ENCODE data around the gene PHLDA2. TPM values are rescaled to one million over a fixed set of nuclear protein-coding genes. Genes with fewer than 3 reads are reported as not detected.
"Not testable (repeated sequence)": the region's sequence is repeated elsewhere in the genome, so short reads cannot be mapped to it uniquely, and the experiment has no call there.

PHLDA2 gene
- polyA plus RNA-seq, 12 donors = 0.26 to 2.4 (median 0.50) TPM; not detected in 3

DNA sequence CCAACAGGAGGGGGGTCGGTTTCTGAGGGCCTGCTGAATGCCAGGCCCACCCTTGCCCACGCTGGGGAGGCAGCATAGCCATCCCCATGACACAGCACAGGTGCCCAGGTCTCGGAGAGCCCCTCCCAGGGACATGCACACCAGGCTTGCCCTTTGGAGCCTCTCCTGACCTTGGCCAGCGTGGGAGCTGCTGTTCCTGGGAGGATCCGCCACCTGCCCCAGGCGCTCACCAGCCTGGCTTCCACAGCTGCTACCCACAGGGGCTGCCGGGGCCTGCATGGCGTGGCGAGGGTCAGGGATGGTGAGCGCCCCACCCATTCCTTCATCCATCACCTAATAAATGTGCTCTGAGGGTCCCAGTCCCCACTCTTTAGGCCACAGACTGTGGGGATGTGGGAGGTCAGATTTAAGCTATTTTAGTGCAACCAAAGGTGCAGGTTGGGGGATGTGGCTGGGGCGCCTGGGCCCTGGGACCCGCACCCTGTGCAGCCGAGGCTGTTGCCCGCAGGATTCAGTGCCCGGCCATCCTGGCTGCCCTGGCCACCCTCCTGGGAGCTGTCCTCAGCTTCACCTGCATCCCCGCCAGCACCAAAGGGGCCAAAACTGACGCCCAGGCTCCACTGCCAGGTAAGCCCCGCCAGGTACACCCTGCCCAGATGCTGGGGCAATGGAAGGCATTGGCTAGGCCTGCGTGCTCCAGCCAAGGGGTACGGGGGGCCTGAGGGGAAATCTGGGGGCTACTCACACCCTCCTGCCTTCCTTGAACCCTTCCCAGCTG, 12.9 kb downstream of the PHLDA2 start:
- DNase-seq = no peak

GRCh38 chr11:2915473-2915872, 13.7 kb downstream of the PHLDA2 start:
- no peak for DNase-seq

DNA sequence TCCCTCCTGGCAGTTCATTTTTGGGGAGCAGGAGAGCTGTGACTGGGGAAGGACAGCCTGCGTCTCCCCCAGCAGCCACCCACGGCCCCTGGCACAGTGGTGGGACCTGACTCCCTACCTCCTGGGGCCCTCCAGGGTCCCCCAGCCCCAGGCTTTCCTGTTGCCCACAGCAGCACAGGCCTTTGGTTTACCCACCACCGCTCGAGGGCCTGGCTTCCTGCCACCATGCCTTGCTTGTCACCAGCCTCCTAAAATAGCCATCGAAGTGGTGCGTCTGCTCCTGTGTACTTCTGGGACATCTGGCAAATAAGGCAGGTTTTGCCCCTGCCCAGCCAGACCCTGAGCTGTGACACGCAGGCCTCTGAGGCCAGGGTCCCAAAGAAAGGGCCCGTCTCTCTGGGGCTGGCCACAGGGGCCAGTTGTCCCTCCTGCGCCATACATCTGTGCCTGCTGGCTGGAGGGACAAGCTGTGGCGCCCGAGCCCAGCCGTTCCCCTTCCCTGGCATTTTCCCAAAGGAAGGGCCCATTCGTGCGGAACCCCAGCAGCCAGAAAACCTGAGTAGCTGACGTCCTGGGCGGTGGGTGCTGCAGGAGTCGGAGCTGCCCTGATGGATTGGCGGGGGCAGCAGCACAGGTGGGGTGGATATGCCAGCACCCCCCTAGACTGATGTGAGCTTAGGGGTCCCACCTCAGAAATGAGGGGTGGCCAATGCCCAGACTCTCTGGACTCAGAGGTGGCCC, 14.6 kb downstream of the PHLDA2 start:
- no peak for DNase-seq

- DNase-seq = no peak
Measured at GRCh38 chr11:2913776-2914175, 15.4 kb downstream of the PHLDA2 start.

DNA sequence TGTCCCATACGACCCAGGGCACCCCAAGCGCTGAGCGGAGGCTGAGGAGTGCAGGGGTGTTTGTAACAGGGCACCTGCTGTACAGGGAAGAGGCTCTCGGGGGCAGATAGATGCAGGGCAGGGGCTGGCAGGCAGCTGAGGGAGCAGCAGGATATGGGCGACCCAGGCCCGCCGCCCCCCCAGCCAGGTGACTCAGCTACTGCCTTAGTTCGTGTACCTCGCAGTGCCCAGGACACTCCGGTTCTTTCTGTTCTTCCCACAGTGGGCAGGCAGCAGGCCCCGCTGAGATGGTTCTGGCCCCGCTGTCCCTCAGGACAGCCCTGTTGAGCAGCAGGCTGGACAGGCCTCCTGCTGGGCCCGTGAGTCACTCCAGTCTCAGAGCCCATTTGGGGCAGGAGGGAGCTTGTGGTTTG, 16.2 kb downstream of the PHLDA2 start:
- DNase-seq = no peak

DNA sequence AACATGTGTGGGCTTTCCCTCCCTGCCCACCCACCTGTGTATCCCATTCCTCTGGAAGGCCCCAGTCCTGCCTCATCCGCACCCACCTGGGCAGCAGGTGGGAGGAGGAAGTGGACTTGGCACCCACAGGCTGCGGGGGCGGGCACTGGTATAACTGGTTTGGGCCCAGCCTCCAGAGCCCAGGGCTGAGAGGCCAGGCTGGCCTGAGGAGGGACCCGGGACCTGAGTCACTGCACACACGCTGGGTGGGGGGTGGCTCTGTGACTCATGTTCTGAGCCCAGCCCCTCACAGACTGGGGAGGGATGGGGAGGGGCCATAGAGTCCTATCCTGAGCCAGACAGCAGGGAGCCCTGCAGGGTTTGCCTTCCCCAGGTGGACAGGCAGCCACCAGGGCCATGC, 16.7 kb downstream of the PHLDA2 start:
- DNase-seq = no peak

- no peak for DNase-seq
Measured at GRCh38 chr11:2911785-2912391, 17.3 kb downstream of the PHLDA2 start.

GRCh38 chr11:2911088-2911784, 18.0 kb downstream of the PHLDA2 start:
- DNase-seq = no peak

GRCh38 chr11:2910401-2910955, 18.7 kb downstream of the PHLDA2 start:
- no peak for DNase-seq

DNA sequence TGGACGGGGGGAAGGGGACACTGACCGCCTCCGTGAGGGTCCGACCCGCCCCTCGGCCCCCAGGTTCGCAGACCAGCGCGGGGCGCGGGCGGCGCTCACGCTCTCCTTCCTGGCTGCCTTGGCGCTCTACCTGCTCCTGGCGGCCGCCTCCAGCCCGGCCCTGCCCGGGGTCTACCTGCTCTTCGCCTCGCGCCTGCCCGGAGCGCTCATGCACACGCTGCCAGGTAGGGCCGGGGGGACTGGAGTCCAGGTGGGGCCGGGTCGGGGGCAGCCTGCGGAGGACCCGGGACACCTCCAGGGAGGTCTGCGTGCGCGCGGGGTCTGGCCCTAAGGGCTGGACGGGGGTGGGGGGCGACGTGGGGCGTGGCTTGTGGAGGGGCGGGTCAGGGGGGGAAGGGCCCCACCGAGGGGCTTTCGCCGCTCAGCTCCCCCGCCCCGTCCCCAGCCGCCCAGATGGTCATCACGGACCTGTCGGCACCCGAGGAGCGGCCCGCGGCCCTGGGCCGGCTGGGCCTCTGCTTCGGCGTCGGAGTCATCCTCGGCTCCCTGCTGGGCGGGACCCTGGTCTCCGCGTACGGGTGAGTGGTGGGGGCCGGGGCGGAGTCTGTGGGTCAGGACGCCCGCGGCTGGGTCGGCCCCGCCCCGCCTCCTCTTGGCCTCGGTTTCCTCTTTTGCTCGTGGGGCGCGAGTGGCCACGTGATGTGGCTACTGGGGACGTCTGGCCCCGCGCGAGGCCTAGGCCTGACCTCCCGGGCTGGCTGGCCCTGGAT, 19.9 kb downstream of the PHLDA2 start:
- no peak for DNase-seq

- DNase-seq = no peak
Measured at GRCh38 chr11:2908130-2908529, 21.1 kb downstream of the PHLDA2 start.

DNA sequence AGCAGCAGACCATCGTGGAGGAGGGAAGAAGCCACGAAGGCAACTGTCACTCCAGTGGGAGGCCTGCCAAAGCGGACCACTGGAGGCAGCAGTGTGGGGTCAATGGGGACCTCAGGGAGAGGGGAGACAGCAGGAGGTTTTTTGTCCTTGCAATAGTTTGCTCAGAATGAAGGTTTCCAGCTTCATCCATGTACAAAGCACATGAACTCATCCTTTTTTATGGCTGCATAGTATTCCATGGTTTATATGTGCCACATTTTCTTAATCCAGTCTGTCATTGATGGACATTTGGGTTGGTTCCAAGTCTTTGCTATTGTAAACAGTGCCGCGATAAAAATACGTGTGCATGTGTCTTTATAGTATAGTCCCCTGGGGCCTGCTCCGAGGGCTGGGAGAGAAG, 23.9 kb downstream of the PHLDA2 start:
- DNase-seq = not testable (repeated sequence)

GRCh38 chr11:2904153-2905052, 24.8 kb downstream of the PHLDA2 start:
- no peak for DNase-seq

DNA sequence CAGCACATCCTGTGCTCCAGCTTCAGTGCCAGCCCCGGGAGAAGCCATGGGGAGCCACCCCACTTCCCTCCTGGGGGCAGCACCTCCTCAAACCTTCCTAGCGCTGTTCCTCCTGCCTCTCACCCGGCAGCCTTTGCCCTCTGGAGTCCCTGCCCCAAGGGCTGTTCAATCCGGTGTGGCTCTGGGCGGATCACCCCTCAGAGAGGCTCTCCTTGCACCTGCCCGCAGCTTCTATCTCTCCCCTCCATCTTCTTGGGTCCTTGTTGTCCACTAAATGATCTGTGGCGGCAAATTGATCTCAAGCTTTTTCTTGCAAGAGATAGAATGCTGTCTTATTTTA, 25.6 kb downstream of the PHLDA2 start:
- no peak for DNase-seq

GRCh38 chr11:2902784-2903671, 26.2 kb downstream of the PHLDA2 start:
- no peak for DNase-seq

- peak; percentile 85 for DNase-seq
Measured at GRCh38 chr11:2901854-2902783, 27.1 kb downstream of the PHLDA2 start.

DNA sequence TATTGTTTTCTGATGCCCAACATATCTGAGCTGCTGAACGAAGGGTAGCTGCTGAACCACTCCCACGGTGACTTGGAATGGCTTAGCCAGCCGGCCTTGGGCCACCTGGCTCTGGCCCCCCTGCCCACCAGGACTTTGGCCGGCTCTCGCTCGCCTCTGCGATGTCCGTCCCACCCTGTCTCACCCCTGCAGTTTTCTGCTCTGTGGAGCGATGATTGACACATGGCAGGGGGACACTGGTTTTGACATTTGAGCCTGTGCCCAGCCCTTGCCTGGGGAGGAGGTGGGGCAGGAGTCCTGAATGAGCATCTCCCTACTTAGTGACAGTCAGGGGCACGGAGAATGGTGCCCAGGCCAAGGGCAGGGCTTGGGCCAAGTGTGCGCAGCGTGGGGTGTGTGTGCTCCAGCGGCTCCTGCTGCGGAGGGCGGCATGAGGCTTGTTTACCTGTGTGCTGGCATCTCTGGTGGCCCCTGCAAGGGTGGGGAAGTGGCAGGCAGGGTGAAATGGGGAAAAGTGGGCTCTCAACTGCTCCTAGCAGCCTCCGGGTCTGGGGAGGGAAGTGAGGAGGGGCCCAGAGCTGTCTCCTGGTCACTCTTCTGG, 27.9 kb downstream of the PHLDA2 start:
- DNase-seq = no peak
